ENCODE results near the gene VMP1.

DNA sequence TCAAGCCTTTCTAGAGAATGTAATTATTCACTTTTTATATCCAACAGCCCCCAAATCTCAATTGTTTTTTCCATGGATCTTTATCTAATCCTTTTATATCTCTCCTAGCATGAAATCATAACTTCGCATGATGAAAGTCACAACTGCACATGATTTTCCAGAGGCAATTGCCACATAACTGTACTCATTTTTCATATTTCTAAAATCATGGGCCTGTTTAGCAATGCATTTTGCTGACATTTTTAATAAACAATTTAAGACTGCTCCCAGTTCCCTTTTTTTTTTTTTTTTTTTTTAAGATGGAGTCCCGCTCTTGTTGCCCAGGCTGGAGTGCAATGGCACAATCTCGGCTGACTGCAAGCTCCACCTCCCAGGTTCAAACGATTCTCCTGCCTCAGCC lies 83.5 kb downstream of the VMP1 start:
- TF ChIP-seq, protein P1, sequence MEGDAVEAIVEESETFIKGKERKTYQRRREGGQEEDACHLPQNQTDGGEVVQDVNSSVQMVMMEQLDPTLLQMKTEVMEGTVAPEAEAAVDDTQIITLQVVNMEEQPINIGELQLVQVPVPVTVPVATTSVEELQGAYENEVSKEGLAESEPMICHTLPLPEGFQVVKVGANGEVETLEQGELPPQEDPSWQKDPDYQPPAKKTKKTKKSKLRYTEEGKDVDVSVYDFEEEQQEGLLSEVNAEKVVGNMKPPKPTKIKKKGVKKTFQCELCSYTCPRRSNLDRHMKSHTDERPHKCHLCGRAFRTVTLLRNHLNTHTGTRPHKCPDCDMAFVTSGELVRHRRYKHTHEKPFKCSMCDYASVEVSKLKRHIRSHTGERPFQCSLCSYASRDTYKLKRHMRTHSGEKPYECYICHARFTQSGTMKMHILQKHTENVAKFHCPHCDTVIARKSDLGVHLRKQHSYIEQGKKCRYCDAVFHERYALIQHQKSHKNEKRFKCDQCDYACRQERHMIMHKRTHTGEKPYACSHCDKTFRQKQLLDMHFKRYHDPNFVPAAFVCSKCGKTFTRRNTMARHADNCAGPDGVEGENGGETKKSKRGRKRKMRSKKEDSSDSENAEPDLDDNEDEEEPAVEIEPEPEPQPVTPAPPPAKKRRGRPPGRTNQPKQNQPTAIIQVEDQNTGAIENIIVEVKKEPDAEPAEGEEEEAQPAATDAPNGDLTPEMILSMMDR (conservative IDR thresholded peaks at IDR 0.05 in 1 of 2, IDR thresholded peaks at IDR 0.05 in 1 of 2; ENCODE audit: low read depth in 1 of 2, low read length in 2 of 2) = no peak
- no peak for TF ChIP-seq EZH2 (IDR thresholded peaks at IDR 0.05; ENCODE audit: low read length, missing control alignments)
